Colon (tissue), 2 donors: ENCODE measurements around the gene RPL41.

ENCODE experiments used
- FAIRE-seq: peaks from 2 replicates; lab custom pipeline; 2012; peaks lifted over from hg19 to GRCh38; lab: Jason Lieb, UNC
- donor health status: control.
- donor health status: control.

RPL41 gene

GRCh38 chr12:56127888-56128669 lies 11.6 kb downstream of the RPL41 start, which contains the start of gene ESYT1:
ESYT1 (plus strand) TSS chr12:56128267; CDS start chr12:56128320, 53 bp downstream.
- peak; percentile 74 for FAIRE-seq

DNA sequence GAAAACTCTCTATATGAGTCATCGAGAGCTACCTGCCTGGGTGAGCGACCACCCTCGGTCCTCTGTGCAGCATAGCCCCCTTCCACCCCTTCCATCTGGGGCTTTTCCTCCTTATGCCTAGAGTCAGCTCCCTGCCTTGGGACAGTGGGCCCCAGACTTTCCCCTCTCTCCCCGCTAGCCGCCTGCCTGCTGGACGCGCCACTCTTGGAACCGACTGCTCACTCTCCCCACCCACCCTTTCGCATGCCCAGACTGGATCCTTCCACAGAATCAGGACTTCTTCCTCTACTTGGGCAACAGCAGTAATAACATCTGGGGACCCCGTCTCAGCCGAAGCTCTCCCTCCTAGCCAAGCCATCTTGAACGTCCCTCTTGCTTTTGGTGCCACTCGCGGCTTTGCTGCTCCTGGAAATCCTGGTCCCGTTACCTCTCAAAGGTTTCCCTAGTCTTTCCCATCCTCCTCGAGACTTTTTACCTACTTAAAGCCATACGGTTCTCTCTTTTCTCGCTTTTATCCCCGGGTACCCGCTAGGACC lies 12.3 kb downstream of the RPL41 start:
- no peak for FAIRE-seq

DNA sequence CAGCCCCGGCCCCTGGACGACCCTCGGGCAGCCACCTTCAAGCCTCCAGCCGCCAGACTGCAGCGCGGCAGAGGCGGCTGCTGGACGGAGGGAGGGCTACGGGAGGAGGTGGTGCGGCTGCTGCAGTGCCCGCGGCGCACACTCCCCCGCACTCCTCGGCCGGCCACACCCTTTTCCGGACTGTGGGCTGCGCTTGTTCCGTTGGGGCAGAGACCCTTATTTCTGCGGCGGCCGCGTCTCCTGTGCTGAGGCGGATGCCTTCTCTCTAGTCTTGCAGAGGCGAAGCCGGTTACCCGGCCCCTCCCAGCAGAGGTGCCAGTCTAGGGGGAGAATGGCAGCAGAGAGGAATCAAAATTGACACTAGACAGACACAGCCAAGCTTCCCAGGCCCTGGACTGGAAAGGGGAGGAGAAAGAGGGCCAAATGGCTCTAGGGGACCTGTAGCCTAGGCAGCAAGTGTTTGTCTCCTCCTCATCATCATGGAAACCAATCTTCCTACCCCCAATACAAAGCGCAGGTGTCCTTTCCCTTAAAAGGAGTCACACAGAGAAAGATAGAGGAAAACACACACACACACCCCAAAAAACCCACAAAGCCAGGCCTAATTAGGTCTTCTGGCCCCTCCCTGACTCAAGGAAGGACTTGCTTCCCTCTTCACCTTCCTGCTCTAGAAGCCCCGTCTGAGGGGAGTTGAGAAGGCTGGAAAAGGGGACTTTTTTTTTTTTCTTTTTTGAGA lies 12.9 kb downstream of the RPL41 start:
- FAIRE-seq, result no peak

- FAIRE-seq, result no peak
Measured at GRCh38 chr12:56129942-56130495, 13.6 kb downstream of the RPL41 start.

DNA sequence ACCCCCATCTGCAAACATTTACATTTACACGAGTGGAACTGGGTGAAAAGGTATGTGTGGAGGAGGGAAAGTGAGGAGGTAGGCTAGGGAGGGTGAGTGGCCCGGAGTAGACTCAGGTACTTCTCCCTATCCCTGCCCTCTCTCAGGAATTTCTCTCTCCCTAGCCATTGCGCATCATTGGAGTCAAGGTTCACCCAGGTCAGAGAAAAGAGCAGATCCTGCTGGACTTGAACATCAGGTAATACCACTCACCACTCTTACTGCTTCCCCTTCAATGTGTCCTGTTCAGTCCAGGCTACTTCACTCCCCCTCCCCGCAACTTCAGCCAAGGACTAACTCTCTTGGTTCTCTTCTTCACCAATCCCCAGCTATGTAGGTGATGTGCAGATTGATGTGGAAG lies 14.4 kb downstream of the RPL41 start:
- no peak for FAIRE-seq

- no peak for FAIRE-seq
Measured at GRCh38 chr12:56134897-56135296, 18.5 kb downstream of the RPL41 start.

DNA sequence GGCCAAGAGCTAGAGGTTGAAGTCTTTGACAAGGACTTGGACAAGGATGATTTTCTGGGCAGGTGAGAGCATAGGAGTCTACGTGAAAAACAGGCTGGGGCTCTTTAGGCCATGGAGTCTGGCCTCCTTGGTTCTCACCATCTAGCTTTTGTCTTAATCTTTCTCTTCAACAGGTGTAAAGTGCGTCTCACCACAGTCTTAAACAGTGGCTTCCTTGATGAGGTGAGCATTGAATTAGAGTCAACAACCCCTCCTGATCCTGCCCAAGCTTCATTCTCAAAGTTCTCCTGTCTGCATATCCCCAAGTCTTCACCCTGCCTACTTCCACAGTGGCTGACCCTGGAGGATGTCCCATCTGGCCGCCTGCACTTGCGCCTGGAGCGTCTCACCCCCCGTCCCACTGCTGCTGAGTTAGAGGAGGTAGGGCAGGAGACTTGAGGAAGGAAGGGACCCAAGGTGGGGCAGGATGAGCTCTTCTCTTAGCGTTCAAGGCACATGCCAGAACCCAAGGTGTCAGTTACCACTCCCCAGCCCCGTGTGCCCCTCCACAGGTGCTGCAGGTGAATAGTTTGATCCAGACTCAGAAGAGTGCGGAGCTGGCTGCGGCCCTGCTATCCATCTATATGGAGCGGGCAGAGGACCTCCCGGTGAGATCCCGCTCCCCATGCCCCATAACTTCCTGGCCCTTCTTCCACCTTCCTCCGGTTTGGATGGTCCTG lies 21.6 kb downstream of the RPL41 start:
- FAIRE-seq, result no peak

- no peak for FAIRE-seq
Measured at GRCh38 chr12:56141946-56142784, 25.7 kb downstream of the RPL41 start.

DNA sequence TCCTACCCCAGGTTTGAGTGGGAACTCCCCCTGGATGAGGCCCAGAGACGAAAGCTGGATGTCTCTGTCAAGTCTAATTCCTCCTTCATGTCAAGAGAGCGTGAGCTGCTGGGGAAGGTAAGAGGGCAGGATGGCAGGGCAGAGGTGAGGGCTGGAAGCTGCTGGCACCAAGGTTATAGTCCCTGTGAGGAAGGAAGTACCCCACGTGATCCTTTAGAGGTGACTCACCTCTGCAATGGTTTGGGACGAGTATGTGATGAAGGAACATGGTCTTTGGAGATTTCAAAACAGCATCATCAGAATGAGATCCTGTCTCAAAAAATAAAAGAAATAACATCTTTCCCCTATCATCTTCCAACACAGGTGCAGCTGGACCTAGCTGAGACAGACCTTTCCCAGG lies 26.8 kb downstream of the RPL41 start:
- FAIRE-seq, result no peak

DNA sequence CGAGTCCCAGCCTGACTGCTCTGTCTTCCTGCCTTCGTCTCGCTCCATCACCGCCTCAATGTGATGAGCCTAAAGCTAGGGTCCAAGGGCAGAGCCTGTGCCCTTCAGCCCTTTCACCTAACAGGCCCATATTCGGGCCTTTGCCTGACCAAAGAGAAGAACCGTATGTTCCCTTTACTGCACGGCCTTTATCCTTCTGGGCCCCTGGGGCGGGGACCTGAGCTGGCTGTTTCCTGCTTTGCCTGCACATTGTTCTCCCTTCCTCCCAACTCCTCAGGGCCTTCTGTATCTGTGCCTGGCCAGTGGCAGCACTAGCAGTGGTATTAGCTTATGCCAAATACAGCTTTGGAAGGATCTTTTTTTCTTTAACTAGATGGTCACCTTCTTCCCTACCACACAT lies 27.4 kb downstream of the RPL41 start:
- FAIRE-seq, result no peak

DNA sequence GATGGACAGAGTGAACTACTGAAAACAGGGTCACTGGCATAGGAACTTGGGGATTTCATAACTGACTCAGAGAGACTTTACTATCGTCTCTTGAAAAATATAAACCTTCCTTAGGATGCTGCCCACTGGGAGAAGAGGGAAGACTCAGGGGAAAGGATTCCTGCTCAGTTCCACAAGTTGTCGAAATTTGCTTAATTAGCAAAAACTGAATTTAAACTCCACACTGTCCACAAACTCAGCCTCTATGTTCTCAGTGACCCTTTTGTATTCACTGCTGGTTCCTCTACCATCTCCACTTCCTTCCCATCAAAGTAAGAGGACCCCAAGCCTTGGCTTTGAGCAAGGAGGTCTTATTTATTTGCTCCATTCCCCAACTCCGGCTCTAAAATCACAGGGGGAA lies 28.8 kb downstream of the RPL41 start:
- no peak for FAIRE-seq

DNA sequence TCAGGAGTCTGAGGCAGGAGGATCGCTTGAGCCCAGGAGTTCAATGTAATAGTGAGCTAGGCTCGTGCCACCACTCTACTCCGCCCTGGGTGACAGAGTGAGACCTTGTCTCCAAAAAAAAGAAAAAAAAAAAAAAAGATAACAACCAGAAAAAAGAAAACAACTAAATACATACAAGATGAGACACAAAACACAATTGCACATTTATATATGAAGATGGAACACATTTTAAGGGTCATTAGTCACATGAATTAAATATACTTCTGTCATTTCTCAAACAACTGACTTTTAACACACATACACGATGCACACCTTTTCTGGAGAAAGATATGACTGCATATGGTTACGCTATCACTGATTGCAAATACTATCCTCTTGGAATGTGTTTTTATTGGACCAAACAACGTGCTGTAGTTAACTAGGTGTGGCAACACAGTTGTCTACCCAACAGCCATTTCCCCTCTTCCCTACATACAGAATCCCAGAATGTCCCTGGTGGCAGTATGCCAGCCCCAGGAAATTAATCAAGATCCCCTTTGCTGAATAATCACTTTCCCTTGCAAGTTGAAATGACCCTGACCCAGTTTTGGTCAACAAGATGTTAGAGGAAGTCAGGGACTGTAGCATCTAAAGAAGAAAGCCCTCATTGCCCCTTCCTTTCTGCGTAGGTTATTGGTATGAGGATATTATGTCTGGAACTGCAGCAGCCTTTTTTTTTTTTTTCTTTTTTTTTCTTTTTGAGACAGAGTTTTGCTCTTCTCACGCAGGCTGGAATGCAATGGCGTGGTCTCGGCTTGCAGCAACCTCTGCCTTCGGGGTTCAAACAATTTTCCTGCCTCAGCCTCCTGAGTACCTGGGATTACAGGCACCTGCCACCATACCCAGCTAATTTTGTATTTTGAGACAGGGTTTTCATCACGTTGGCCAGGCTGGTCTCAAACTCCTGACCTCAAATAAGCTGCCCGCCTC lies 30.3 kb downstream of the RPL41 start:
- FAIRE-seq, result peak; percentile 58

DNA sequence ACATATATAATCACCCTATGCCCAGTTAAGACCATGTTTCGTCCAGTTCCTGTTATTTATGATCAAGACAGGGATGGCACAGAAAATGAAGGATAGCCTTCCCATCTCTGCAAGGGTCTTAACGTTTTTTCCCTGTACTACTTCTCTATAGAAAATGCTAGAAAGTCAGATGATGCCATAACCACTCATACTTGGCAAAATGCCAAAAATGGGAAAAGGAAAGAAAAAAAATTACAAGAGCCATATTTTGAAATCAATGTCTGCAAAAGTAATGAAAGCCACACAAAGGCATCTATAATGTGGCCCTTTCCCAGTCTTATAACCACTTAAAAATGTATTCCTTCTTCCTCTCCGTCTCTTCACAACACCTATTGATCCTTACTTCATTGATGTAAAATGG lies 34.1 kb downstream of the RPL41 start:
- FAIRE-seq, result no peak

- no peak for FAIRE-seq
Measured at GRCh38 chr12:56151672-56152131, 35.3 kb downstream of the RPL41 start.

GRCh38 chr12:56152132-56152755 lies 35.8 kb downstream of the RPL41 start, which contains the start of gene MYL6B:
MYL6B (plus strand) TSS chr12:56152587; CDS start chr12:56153919, 1,332 bp downstream.
- no peak for FAIRE-seq

- FAIRE-seq, result no peak
Measured at GRCh38 chr12:56152756-56153677, 36.6 kb downstream of the RPL41 start.

- FAIRE-seq, result no peak
Measured at GRCh38 chr12:56153678-56154065, 37.2 kb downstream of the RPL41 start.

DNA sequence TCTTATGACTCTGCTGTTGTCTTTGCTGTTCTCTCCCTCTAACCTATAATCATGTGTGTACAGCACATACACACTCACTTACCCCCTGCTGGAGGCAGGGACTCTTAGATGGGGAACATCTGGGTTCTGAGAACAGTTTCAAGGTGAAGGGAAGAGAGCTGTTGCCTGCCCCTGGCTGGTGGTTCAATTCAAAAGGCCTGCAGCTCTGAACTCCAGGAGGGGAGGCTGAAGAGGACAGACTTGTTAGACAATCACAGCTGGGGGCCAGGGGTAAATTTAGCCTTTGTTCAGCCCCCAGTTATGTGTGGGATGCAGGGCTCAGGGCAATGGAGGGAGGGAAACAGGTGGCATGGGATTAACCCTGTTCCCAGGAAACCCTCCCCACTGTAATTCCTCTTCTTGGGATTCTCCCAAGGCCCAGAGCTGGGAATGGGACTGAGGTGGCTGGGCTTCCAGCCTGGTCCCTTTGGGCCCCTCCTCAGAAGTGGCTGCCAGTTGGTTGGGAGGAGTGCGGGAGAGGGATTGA lies 37.9 kb downstream of the RPL41 start:
- no peak for FAIRE-seq
